ENCODE results near the gene FADS6. TPM values are rescaled to one million over a fixed set of nuclear protein-coding genes. Genes with fewer than 3 reads are reported as not detected.

FADS6 gene
- polyA plus RNA-seq, 1 of the 3 experiments (the other 2 are of a cell fraction): not detected

- H3K27me3 ChIP-seq (ENCODE audit: insufficient read depth): peaks cover 61% of the 10 kb centered on the region
- no peak overlapping the region for H3K4me2 ChIP-seq
- no peak overlapping the region for H3K4me3 ChIP-seq (ENCODE audit: low read depth in 2 of 2, low read length in 1 of 2)
- H3K9me2 ChIP-seq: no peaks in the 10 kb centered on the region
- H3F3A ChIP-seq (replicated peaks; ENCODE audit: insufficient read depth): no peaks in the 10 kb centered on the region
- H3K9me3 ChIP-seq: no peaks in the 10 kb centered on the region
- H3K9ac ChIP-seq: no peak overlapping the region
- no peaks in the 10 kb centered on the region for H3K79me2 ChIP-seq (ENCODE audit: insufficient read depth)
- peaks cover 4% of the 10 kb centered on the region; the same call in 1 of the 2 replicates for H4K20me1 ChIP-seq (ENCODE audit: insufficient read depth)
- no peak overlapping the region for H2AFZ ChIP-seq (ENCODE audit: low read depth)
- CTCF ChIA-PET: interaction anchor here (1.3 to 98.1 kb wide), 4 partner anchors 4 to 110 kb away, joined by 3 to 3869 read pairs (median 1939); partner anchors contain the start of genes FDXR, GRIN2C and NAT9
- 76% methylated on average over 4 of the region's 4 CpGs for WGBS (ENCODE audit: low lambda C conversion rate)
- H3K27ac ChIP-seq (ENCODE audit: low read depth in 2 of 2, low read length in 1 of 2): no peak overlapping the region
- DNase-seq: no peak
- TF ChIP-seq REST (IDR thresholded peaks at IDR 0.05; ENCODE audit: low read depth, low read length) (no peak), FOSL2 (IDR thresholded peaks at IDR 0.05; ENCODE audit: borderline replicate concordance, low read depth) (no peak), PBX3 (IDR thresholded peaks at IDR 0.05) (no peak), NFIC (IDR thresholded peaks at IDR 0.05; ENCODE audit: borderline replicate concordance) (no peak), FOXM1 (IDR thresholded peaks at IDR 0.05; ENCODE audit: low read depth) (no peak), FOXJ3 (CRISPR knock-in tag; IDR thresholded peaks at IDR 0.05) (no peak), RCOR1 (IDR thresholded peaks at IDR 0.05; ENCODE audit: low read length) (no peak), TCF12 (IDR thresholded peaks at IDR 0.05) (no peak), MXI1 (IDR thresholded peaks at IDR 0.05; ENCODE audit: low read depth, low read length) (no peak), GABPA (IDR thresholded peaks at IDR 0.05; ENCODE audit: low read depth) (no peak), EP300 (IDR thresholded peaks at IDR 0.05; ENCODE audit: borderline replicate concordance in 1 of 2, low read depth in 1 of 2, low read length in 1 of 2) (no peak), USF2 (IDR thresholded peaks at IDR 0.05; ENCODE audit: borderline replicate concordance, low read depth, low read length) (no peak), SMC3 (IDR thresholded peaks at IDR 0.05; ENCODE audit: low read depth, low read length) (no peak)
- H3K4me1 ChIP-seq (ENCODE audit: control insufficient read depth in 1 of 2, insufficient read depth in 2 of 2, low read depth in 1 of 2, low read length in 1 of 2): peaks cover 0 to 6% of the 10 kb centered on the region in 2 experiments; a peak in 2 of 4 replicates
- POLR2A ChIA-PET: interaction anchor here (1.6 kb wide), 1 partner anchor 18 kb away, joined by 5 read pairs; the partner anchor contains the start of gene FDXR
- H3K36me3 ChIP-seq (replicated peaks in 1 of 2; ENCODE audit: control insufficient read depth in 1 of 2, insufficient read depth in 2 of 2, low read length in 1 of 2): no peaks in the 10 kb centered on the region
Observed at GRCh38 chr17:74855323-74855722, 38.1 kb downstream of the FADS6 start.
